ENCODE data around the gene SAMD13.

Gene SAMD13

GRCh38 chr1:84257617-84258016, 43.9 kb upstream of the SAMD13 start:
- TF ChIP-seq CTCF (IDR thresholded peaks at IDR 0.05), result no peak
- no peaks in the 10 kb centered on the region for H3K9me3 ChIP-seq
- no peak overlapping the region for H3K27ac ChIP-seq
- H3K36me3 ChIP-seq, result no peaks in the 10 kb centered on the region
- H3K27me3 ChIP-seq, result no peaks in the 10 kb centered on the region
- no peaks in the 10 kb centered on the region for H3K4me1 ChIP-seq (ENCODE audit: control insufficient read depth in 1 of 2, insufficient read depth in 1 of 2, low read depth in 1 of 2, low read length in 1 of 2)
- no peak overlapping the region for H3K4me3 ChIP-seq (ENCODE audit: low read depth in 1 of 2, low read length in 1 of 2)

GRCh38 chr1:84259376-84259775, 42.1 kb upstream of the SAMD13 start:
- no peak for TF ChIP-seq CTCF (IDR thresholded peaks at IDR 0.05)
- Histone ChIP-seq H3K36me3 (no peaks in the 10 kb centered on the region), H3K27me3 (no peaks in the 10 kb centered on the region), H3K4me3 (ENCODE audit: low read depth in 1 of 2, low read length in 1 of 2) (no peak overlapping the region), H3K4me1 (ENCODE audit: control insufficient read depth in 1 of 2, insufficient read depth in 1 of 2, low read depth in 1 of 2, low read length in 1 of 2) (no peaks in the 10 kb centered on the region), H3K27ac (no peak overlapping the region), H3K9me3 (no peaks in the 10 kb centered on the region)

GRCh38 chr1:84259989-84260388, 41.5 kb upstream of the SAMD13 start:
- Histone ChIP-seq H3K9me3 (no peaks in the 10 kb centered on the region), H3K36me3 (no peaks in the 10 kb centered on the region), H3K4me1 (ENCODE audit: control insufficient read depth in 1 of 2, insufficient read depth in 1 of 2, low read depth in 1 of 2, low read length in 1 of 2) (no peaks in the 10 kb centered on the region), H3K4me3 (ENCODE audit: low read depth in 1 of 2, low read length in 1 of 2) (no peak overlapping the region), H3K27me3 (no peaks in the 10 kb centered on the region), H3K27ac (no peak overlapping the region)
- TF ChIP-seq CTCF (IDR thresholded peaks at IDR 0.05), result no peak

GRCh38 chr1:84260852-84261518, 40.5 kb upstream of the SAMD13 start:
- Histone ChIP-seq H3K36me3 (no peaks in the 10 kb centered on the region), H3K4me1 (ENCODE audit: control insufficient read depth in 1 of 2, insufficient read depth in 1 of 2, low read depth in 1 of 2, low read length in 1 of 2) (no peaks in the 10 kb centered on the region), H3K27me3 (no peaks in the 10 kb centered on the region), H3K4me3 (ENCODE audit: low read depth in 1 of 2, low read length in 1 of 2) (no peak overlapping the region), H3K27ac (no peak overlapping the region), H3K9me3 (no peaks in the 10 kb centered on the region)
- TF ChIP-seq CTCF (IDR thresholded peaks at IDR 0.05), result no peak

- Histone ChIP-seq H3K36me3 (no peaks in the 10 kb centered on the region), H3K9me3 (no peaks in the 10 kb centered on the region), H3K27me3 (no peaks in the 10 kb centered on the region), H3K27ac (no peak overlapping the region), H3K4me1 (ENCODE audit: control insufficient read depth in 1 of 2, insufficient read depth in 1 of 2, low read depth in 1 of 2, low read length in 1 of 2) (no peaks in the 10 kb centered on the region), H3K4me3 (ENCODE audit: low read depth in 1 of 2, low read length in 1 of 2) (no peak overlapping the region)
- no peak for TF ChIP-seq CTCF (IDR thresholded peaks at IDR 0.05)
Observed at GRCh38 chr1:84264961-84265360, 36.5 kb upstream of the SAMD13 start.
